Progenitor cell of endocrine pancreas (in vitro differentiated cells): ENCODE measurements around the gene PRPF6. TPM values are rescaled to one million over a fixed set of nuclear protein-coding genes. Genes with fewer than 3 reads are reported as not detected.

Source experiments
- DNase-seq: peaks from one replicate; pipeline ENCODE4 v3.0.0; 2021; ENCODE audit warnings: low spot score; ENCODE audit not compliant: unreplicated experiment
- H3K27ac Mint-ChIP-seq: 2 replicates; pipeline ENCODE4 v1.8.0; 2021; ENCODE audit warnings: mild to moderate bottlenecking, moderate library complexity, mixed read lengths
- H3K27me3 Mint-ChIP-seq: 2 replicates; pipeline ENCODE4 v1.8.0; 2021; ENCODE audit warnings: mixed read lengths
- H3K36me3 Mint-ChIP-seq: 2 replicates; pipeline ENCODE4 v1.8.0; 2022; ENCODE audit warnings: mixed read lengths; ENCODE audit not compliant: insufficient read depth
- H3K4me1 Mint-ChIP-seq: 2 replicates; pipeline ENCODE4 v1.8.0; 2021; ENCODE audit warnings: low read depth, mixed read lengths
- H3K4me3 Mint-ChIP-seq: 2 replicates; pipeline ENCODE4 v1.8.0; 2021; ENCODE audit warnings: low read depth, mild to moderate bottlenecking, moderate library complexity, mixed read lengths
- H3K9me3 Mint-ChIP-seq: 2 replicates; pipeline ENCODE4 v1.8.0; 2021; ENCODE audit warnings: low read depth, mixed read lengths
- CTCF ChIP-seq: fragments of 200-600 bp; sonication (generic); IDR thresholded peaks from one replicate; pipeline ENCODE4 v1.5.0; 2021; ENCODE audit warnings: antibody characterized with exemption, mild to moderate bottlenecking; ENCODE audit not compliant: unreplicated experiment
- total RNA-seq: library from RNA; stranded (reverse); gene quantifications from 2 replicates; pipeline ENCODE4 v1.2.1, GENCODE V29; 2021

Gene PRPF6
- total RNA-seq, 1 donor from 2014 or later, result 76.4 TPM

GRCh38 chr20:63941282-63942081 lies 39.5 kb upstream of the PRPF6 start:
- peaks cover 10% of the 10 kb centered on the region for H3K36me3 Mint-ChIP-seq
- no peak for TF ChIP-seq CTCF
- no peak overlapping the region for H3K27ac Mint-ChIP-seq
- no peak for DNase-seq
- no peaks in the 10 kb centered on the region for H3K27me3 Mint-ChIP-seq
- no peak overlapping the region for H3K4me3 Mint-ChIP-seq
- H3K9me3 Mint-ChIP-seq, result no peaks in the 10 kb centered on the region
- no peaks in the 10 kb centered on the region for H3K4me1 Mint-ChIP-seq

- Mint-ChIP-seq H3K27me3 (no peaks in the 10 kb centered on the region), H3K27ac (no peak overlapping the region), H3K4me3 (no peak overlapping the region), H3K9me3 (no peaks in the 10 kb centered on the region), H3K4me1 (no peaks in the 10 kb centered on the region), H3K36me3 (peaks cover 10% of the 10 kb centered on the region)
- DNase-seq, result no peak
- no peak for TF ChIP-seq CTCF
Measured at GRCh38 chr20:63942250-63942951, 38.5 kb upstream of the PRPF6 start.

- no peak overlapping the region for H3K4me3 Mint-ChIP-seq
- H3K4me1 Mint-ChIP-seq, result peaks cover under 1% of the 10 kb centered on the region
- no peaks in the 10 kb centered on the region for H3K9me3 Mint-ChIP-seq
- no peaks in the 10 kb centered on the region for H3K27me3 Mint-ChIP-seq
- no peak overlapping the region for H3K27ac Mint-ChIP-seq
- no peak for DNase-seq
- peaks cover 5% of the 10 kb centered on the region for H3K36me3 Mint-ChIP-seq
- TF ChIP-seq CTCF, result no peak
Measured at GRCh38 chr20:63942969-63943807, 37.7 kb upstream of the PRPF6 start.

- no peak overlapping the region for H3K4me3 Mint-ChIP-seq
- no peaks in the 10 kb centered on the region for H3K27me3 Mint-ChIP-seq
- TF ChIP-seq CTCF, result no peak
- no peak overlapping the region for H3K27ac Mint-ChIP-seq
- no peaks in the 10 kb centered on the region for H3K9me3 Mint-ChIP-seq
- H3K36me3 Mint-ChIP-seq, result peaks cover 5% of the 10 kb centered on the region
- DNase-seq, result no peak
- H3K4me1 Mint-ChIP-seq, result peaks cover 4% of the 10 kb centered on the region
Measured at GRCh38 chr20:63943808-63944077, 37.2 kb upstream of the PRPF6 start.
